Upper lobe of right lung (tissue), 1 donor: ENCODE results near the gene CABP1. TPM values are rescaled to one million over a fixed set of nuclear protein-coding genes. Genes with fewer than 3 reads are reported as not detected.

ENCODE experiments used
- ATAC-seq: fragments of 200-7000 bp; cut with Tn5 transposase; one replicate; pipeline ENCODE4 v1.9.1; 2020; ENCODE audit warnings: mild to moderate bottlenecking, moderate library complexity
- DNase-seq: peaks from one replicate; pipeline ENCODE4 v3.0.0-alpha.2; 2020
- H3K27ac ChIP-seq: fragments of 200-600 bp; one replicate; pipeline ENCODE4 v1.8.0; 2022
- H3K27me3 ChIP-seq: fragments of 200-600 bp; one replicate; pipeline ENCODE4 v1.8.0; 2022; ENCODE audit warnings: mild to moderate bottlenecking
- H3K36me3 ChIP-seq: fragments of 200-600 bp; one replicate; pipeline ENCODE4 v1.8.0; 2022
- H3K4me1 ChIP-seq: fragments of 200-600 bp; one replicate; pipeline ENCODE4 v1.8.0; 2022
- H3K4me3 ChIP-seq: fragments of 200-600 bp; one replicate; pipeline ENCODE4 v1.8.0; 2022; ENCODE audit warnings: mild to moderate bottlenecking
- H3K9me3 ChIP-seq: fragments of 200-600 bp; one replicate; pipeline ENCODE4 v1.8.0; 2022
- intact Hi-C: fragments of 100-400 bp; cut with DNase I; formaldehyde crosslinking; loops from one replicate; pipeline ENCODE4 v1.11.0; 2022
- total RNA-seq: library from RNA; stranded (reverse); fragmentation: NEBNext Ultra II Directional; extraction: Animal tissue kit (Norgen Biotek cat#: 25700); gene quantifications from one replicate; pipeline ENCODE4 v1.2.1, GENCODE V29; 2021
- TF ChIP-seq, protein P1 (sequence below): fragments of 200-600 bp; IDR thresholded peaks from one replicate; pipeline ENCODE4 v1.8.0; 2022; ENCODE audit warnings: antibody characterized with exemption
- donor health status: DM: no; HTN: yes; CAD: no; lungs with severe emphysema.

The CABP1 gene
- total RNA-seq, 1 donor from 2014 or later, result 0.23 TPM

DNA sequence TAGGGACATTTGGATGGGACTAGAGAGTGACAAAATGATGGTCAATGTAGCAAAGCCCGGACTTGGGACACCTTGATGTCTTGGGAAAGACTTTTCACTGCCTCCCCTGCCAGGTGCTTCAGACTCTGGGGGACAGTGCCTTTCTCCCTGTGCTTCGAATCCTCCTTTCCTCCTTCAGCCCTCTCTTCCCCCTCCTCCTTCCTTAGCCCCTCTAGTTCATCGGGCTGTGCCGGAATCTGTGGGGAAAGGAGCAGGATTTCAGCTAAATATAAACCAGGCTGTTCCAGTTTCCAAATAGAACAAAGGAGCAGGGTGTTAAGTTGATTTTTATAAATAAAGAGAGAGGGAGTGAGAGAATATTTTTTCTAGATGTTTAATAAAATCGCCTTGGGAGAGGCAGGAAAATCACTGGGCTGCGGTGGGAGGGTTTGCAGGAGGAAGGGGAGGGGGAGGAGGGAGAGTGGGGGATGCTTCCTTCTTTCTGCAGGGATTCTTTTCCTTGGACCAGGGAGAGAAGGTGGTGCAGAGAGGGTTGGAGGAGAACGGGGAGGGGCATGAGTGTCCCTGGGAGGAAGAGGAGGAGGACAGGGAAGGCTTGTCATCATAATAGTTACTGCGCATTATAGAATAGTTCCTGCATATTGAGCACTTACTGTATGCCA, 21.3 kb upstream of the CABP1 start:
- H3K4me1 ChIP-seq, result no peaks in the 10 kb centered on the region
- H3K9me3 ChIP-seq, result no peaks in the 10 kb centered on the region
- ATAC-seq (no peak), DNase-seq (no peak)
- H3K36me3 ChIP-seq, result no peaks in the 10 kb centered on the region
- intact Hi-C loops, result no loop called here
- no peak overlapping the region for H3K27ac ChIP-seq
- TF ChIP-seq, protein P1, sequence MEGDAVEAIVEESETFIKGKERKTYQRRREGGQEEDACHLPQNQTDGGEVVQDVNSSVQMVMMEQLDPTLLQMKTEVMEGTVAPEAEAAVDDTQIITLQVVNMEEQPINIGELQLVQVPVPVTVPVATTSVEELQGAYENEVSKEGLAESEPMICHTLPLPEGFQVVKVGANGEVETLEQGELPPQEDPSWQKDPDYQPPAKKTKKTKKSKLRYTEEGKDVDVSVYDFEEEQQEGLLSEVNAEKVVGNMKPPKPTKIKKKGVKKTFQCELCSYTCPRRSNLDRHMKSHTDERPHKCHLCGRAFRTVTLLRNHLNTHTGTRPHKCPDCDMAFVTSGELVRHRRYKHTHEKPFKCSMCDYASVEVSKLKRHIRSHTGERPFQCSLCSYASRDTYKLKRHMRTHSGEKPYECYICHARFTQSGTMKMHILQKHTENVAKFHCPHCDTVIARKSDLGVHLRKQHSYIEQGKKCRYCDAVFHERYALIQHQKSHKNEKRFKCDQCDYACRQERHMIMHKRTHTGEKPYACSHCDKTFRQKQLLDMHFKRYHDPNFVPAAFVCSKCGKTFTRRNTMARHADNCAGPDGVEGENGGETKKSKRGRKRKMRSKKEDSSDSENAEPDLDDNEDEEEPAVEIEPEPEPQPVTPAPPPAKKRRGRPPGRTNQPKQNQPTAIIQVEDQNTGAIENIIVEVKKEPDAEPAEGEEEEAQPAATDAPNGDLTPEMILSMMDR, result no peak
- H3K4me3 ChIP-seq, result no peak overlapping the region
- peaks cover 20% of the 10 kb centered on the region for H3K27me3 ChIP-seq

DNA sequence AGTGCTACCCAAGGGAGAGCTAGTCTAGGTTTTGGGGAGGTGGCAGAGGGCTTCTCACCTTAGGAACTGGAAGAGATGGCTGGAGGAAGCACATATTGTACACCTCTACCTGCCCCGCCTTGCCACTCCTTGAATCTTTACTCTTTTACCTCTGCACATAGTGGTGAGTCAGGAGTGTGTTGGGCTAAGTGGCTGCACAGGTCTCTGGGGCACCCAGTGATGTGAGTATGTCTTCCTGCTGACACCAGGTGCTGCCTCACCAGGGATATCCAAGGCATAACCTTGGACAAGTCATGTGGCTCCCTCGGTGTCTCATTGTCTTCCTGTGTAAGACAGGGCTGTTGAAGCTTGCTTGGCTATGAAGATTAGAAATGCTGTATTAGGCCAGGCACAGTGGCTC, 19.8 kb upstream of the CABP1 start:
- DNase-seq, result no peak
- H3K36me3 ChIP-seq, result no peaks in the 10 kb centered on the region
- intact Hi-C loops, result no loop called here

DNA sequence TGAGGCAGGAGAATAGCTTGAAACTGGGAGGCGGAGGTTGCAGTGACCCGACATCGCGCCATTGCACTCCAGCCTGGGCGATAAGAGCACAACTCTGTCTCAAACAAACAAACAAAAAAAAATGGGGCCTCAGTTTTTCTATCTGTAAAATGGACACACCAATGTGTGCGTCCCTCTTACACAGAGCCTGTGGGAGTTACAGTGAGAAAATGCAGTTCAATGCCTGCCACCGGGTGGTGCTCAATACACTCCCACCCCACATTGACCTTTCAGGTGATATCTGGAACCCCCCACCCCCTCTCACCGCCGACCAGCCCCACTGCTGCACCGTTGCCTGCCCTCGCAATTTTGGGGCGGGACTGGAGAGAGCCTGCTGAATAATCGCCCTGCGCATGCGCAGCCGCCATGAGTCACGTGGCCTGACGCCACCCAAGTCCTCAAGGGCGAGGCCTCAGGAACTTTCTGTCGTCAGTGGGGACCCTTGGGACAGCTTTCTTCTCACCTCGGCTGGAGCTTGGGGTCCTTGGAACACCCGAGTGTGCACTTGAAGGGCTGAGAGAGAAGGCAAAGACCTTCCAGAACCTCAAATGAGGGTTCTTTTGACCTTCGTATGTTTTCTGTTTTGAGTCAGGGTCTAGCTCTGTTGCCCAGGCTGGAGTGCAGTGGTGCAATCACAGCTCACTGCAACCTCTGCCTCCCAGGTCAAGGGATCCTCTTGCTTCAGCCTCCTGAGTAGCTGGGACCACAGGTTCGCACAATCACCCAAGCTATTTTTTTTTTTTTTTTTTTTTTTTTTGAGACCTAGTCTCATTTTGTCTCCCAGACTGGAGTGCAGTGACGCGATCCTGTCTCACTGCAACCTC, 14.6 kb upstream of the CABP1 start:
- intact Hi-C loops, result no loop called here
- ATAC-seq (peak; percentile 43), DNase-seq (peak; percentile 68)

More for the DNA sequence above, 19.8 kb upstream of the CABP1 start:
- H3K4me3 ChIP-seq, result no peak overlapping the region
- no peaks in the 10 kb centered on the region for H3K9me3 ChIP-seq
- no peaks in the 10 kb centered on the region for H3K4me1 ChIP-seq
- ATAC-seq, result no peak
- H3K27me3 ChIP-seq, result peaks cover 20% of the 10 kb centered on the region
- no peak overlapping the region for H3K27ac ChIP-seq
- TF ChIP-seq, protein P1, result no peak

DNA sequence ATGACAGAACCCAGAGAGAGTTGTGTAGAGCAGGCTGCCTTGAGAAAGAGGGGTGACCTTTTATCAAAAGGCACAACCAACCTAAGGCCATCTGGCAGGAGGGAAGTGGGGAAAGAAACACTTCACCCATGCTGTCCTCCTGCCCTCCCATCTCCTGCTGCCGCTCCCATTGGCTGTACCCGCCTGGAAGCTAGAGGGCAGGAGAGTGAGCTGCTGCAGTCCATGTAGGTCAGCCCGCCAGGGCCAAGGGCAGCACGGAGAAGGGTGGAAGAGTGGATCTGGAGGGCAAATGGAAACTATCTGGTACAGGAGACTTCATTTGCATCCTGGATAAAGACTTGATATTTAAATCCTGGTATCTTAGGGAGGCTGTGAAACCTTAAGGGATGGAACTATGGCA, 11.5 kb upstream of the CABP1 start:
- H3K4me3 ChIP-seq, result no peak overlapping the region
- DNase-seq (peak; percentile 42), ATAC-seq (peak; percentile 48)
- no peaks in the 10 kb centered on the region for H3K27me3 ChIP-seq
- H3K36me3 ChIP-seq, result no peaks in the 10 kb centered on the region
- no peaks in the 10 kb centered on the region for H3K4me1 ChIP-seq
- TF ChIP-seq, protein P1, result no peak
- intact Hi-C loops, result no loop called here
- H3K27ac ChIP-seq, result no peak overlapping the region
- H3K9me3 ChIP-seq, result no peaks in the 10 kb centered on the region

More for the DNA sequence above, 14.6 kb upstream of the CABP1 start:
- Histone ChIP-seq H3K4me3 (no peak overlapping the region), H3K27me3 (no peaks in the 10 kb centered on the region), H3K9me3 (no peaks in the 10 kb centered on the region), H3K36me3 (no peaks in the 10 kb centered on the region), H3K27ac (no peak overlapping the region), H3K4me1 (no peaks in the 10 kb centered on the region)
- TF ChIP-seq, protein P1, result no peak

DNA sequence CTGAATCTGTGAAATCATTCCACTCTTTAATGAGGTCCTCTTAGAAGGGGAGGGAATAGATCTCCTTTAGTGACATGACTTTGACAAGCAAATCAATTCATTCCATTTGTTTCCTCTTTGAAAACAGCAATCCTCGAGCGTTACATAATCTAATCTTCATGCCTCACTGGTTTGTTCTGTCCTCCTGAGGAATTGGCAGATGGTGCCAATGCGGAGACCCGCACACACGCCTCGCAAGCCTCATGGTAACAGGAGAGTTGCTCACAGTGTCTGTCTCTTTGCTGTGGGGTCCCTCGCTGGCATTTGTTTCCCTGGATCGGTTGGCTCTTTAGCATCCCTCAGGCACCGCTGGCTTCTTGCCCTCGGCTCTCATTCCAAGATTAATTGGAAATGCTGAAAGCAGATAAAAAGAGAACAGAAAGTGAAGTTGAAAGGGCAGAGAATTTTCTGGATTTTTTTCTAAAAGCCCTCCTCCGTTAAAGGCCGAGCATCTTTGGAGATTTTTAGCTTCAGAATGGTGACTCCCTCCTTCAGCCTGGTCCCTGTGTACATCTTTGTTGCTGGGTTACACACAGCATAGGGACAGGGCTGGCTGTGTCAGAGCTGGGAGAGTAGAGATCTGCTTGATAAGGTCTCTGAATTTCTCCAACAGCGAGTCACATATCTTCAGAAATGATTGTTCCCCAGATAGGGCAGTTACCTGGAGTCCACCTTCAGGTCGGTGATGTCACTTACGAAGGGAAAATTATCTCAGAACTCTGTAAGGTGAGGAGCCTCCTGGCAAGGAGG, 10.1 kb upstream of the CABP1 start:
- H3K36me3 ChIP-seq, result no peaks in the 10 kb centered on the region
- TF ChIP-seq, protein P1, result no peak
- no peaks in the 10 kb centered on the region for H3K4me1 ChIP-seq
- intact Hi-C loops, result no loop called here
- ATAC-seq (no peak), DNase-seq (peak; percentile 1)
- no peak overlapping the region for H3K27ac ChIP-seq
- no peaks in the 10 kb centered on the region for H3K9me3 ChIP-seq
- no peak overlapping the region for H3K4me3 ChIP-seq
- H3K27me3 ChIP-seq, result no peaks in the 10 kb centered on the region
